SU-DHL-6 (cell line): ENCODE results near the gene AQP12B.

Experiments
- EZH2phosphoT487 ChIP-seq: fragments of 200-600 bp; sonication (generic), shearing (Covaris generic); conservative IDR thresholded peaks from 2 replicates; pipeline ENCODE4 v1.6.1; 2018; ENCODE audit warnings: mild to moderate bottlenecking, antibody characterized with exemption, low read length, moderate library complexity, mixed read lengths
- TF ChIP-seq, protein P1 (sequence below): fragments of 200-600 bp; sonication (generic); IDR thresholded peaks from one replicate; pipeline ENCODE4 v1.5.1; 2017; ENCODE audit warnings: antibody characterized with exemption, mild to moderate bottlenecking, low read length, moderate library complexity; ENCODE audit not compliant: insufficient read depth, poor library complexity, severe bottlenecking

DNA sequence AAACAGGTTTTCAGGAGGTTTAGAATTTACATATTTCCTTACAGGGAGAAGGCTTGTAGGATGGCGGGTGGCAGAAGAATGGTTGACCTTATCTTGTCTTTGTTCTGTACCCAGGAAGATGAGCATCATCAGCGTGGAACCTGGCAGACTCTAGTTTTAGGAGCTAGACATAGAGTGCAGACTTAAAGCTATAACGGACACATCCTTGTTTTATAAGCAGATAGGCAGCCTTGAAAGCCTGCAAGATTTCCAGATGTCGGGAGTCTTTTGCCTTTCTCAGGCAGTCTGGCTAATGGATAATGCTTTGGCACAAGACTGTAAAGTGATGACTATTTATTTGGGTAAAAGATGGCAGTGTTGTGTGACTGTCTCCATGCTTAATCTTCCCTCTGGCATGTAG is 11.7 kb downstream of the AQP12B start:
- TF ChIP-seq, protein P1, sequence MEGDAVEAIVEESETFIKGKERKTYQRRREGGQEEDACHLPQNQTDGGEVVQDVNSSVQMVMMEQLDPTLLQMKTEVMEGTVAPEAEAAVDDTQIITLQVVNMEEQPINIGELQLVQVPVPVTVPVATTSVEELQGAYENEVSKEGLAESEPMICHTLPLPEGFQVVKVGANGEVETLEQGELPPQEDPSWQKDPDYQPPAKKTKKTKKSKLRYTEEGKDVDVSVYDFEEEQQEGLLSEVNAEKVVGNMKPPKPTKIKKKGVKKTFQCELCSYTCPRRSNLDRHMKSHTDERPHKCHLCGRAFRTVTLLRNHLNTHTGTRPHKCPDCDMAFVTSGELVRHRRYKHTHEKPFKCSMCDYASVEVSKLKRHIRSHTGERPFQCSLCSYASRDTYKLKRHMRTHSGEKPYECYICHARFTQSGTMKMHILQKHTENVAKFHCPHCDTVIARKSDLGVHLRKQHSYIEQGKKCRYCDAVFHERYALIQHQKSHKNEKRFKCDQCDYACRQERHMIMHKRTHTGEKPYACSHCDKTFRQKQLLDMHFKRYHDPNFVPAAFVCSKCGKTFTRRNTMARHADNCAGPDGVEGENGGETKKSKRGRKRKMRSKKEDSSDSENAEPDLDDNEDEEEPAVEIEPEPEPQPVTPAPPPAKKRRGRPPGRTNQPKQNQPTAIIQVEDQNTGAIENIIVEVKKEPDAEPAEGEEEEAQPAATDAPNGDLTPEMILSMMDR = no peak
- TF ChIP-seq EZH2phosphoT487 = no peak
